GM06990 (cell line): Measurements from ENCODE around the gene EREG.

Experiments used
- DNase-seq: peaks from one replicate; pipeline ENCODE4 v3.0.0-alpha.2; 2011; ENCODE audit not compliant: insufficient read length; ENCODE audit errors: extremely low read depth
- H3K27me3 ChIP-seq: replicated peaks from 2 replicates; pipeline ENCODE4 v1.6.0; 2011; ENCODE audit warnings: low read length; ENCODE audit not compliant: control insufficient read depth, insufficient read depth
- H3K36me3 ChIP-seq: 2 replicates; pipeline ENCODE4 v1.5.1; 2011; ENCODE audit warnings: low read length; ENCODE audit not compliant: control insufficient read depth, insufficient read depth
- H3K4me3 ChIP-seq: replicated peaks from 2 replicates; pipeline ENCODE4 v1.5.1; 2011; ENCODE audit warnings: low read depth, mild to moderate bottlenecking, control low read depth, low read length
- CTCF ChIP-seq: IDR thresholded peaks from 2 replicates; pipeline ENCODE4 v1.5.1; 2011; ENCODE audit warnings: low read length, control low read depth, mild to moderate bottlenecking, inconsistent platforms; ENCODE audit not compliant: insufficient read depth, poor library complexity, severe bottlenecking

EREG gene

DNA sequence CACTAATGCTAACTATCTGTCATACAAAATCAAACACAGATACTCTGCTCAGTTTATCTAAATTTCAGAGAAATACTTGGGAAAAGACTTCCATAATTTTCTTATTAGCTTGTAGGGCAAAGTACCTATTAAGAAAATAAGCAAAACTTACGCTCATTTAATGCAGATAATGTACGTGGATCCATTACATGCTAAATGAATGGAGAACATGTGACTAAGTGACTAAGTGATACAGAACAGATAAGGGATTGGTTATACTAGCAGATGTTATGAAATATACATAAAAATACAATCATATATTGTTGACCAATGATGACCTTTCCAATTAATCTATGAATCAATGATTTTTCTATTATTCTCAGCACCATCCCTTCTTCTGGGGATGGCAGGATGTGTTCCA is 25.7 kb downstream of the EREG start:
- no peak for TF ChIP-seq CTCF
- DNase-seq, result no peak
- no peak overlapping the region for H3K4me3 ChIP-seq

DNA sequence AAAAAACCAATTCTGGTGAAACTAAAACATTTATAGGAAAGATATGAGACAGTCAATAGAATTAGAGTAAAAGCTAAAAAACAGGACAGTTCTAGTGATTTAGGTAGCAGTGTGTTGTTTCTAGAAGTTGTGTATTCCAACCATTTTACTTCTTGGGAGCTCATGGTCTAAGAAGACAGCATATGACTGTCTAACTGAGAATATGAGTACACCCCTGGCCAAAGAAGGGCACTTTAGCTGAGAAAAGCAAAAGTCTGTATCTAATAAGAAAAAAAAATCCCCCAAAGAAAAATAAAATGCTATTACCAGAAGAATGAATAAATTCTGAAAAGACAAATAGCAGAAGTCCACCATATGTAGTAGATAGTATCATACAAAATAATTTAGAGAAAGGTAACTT is 26.4 kb downstream of the EREG start:
- H3K27me3 ChIP-seq, result no peaks in the 10 kb centered on the region
- no peak overlapping the region for H3K4me3 ChIP-seq
- DNase-seq, result no peak
- TF ChIP-seq CTCF, result no peak
- no peaks in the 10 kb centered on the region for H3K36me3 ChIP-seq

More for the DNA sequence above, 25.7 kb downstream of the EREG start:
- no peaks in the 10 kb centered on the region for H3K27me3 ChIP-seq
- no peaks in the 10 kb centered on the region for H3K36me3 ChIP-seq

GRCh38 chr4:74391890-74392475 is 27.0 kb downstream of the EREG start:
- no peak overlapping the region for H3K4me3 ChIP-seq
- no peaks in the 10 kb centered on the region for H3K27me3 ChIP-seq
- no peak for TF ChIP-seq CTCF
- H3K36me3 ChIP-seq, result no peaks in the 10 kb centered on the region
- no peak for DNase-seq

DNA sequence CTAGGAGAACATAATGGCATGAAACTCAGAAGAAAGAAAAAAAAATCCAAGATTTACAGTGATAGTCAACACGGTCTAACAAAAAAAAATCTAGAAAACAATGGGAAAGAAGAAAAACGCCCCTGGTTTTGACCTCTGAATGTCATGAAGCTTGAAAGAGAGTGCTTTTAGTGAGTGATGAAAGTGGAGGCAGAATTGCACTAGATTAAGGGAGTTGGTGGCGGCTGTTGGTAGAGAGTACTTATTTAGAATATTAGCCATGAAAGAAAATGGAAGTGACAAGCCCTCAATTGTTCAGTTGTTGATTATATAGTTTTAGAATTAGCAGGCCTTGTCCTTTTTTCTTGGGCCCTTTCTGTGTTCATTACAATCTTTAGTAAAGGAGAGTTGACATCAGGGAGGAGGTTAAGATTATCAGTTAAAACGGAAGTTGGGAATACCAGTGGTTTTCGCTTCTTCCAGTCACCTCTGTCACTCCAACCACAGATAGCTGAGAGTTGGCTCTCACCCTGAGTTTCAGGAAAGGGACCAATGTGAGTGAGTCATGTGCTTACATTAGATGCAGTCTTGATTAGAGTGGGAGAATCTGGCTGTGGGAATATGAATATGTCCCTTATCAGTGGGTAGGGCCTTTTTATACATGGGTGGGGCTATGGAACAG is 29.7 kb downstream of the EREG start:
- no peaks in the 10 kb centered on the region for H3K27me3 ChIP-seq
- DNase-seq, result no peak
- no peak overlapping the region for H3K4me3 ChIP-seq
- H3K36me3 ChIP-seq, result no peaks in the 10 kb centered on the region
- no peak for TF ChIP-seq CTCF

GRCh38 chr4:74395633-74396032 is 30.7 kb downstream of the EREG start:
- Histone ChIP-seq H3K27me3 (no peaks in the 10 kb centered on the region), H3K4me3 (no peak overlapping the region), H3K36me3 (no peaks in the 10 kb centered on the region)
- no peak for TF ChIP-seq CTCF
- DNase-seq, result no peak
